ENCODE measurements around the gene FAM131B.
"Not testable (repeated sequence)": the region's sequence is repeated elsewhere in the genome, so short reads cannot be mapped to it uniquely, and the experiment has no call there.

FAM131B gene

DNA sequence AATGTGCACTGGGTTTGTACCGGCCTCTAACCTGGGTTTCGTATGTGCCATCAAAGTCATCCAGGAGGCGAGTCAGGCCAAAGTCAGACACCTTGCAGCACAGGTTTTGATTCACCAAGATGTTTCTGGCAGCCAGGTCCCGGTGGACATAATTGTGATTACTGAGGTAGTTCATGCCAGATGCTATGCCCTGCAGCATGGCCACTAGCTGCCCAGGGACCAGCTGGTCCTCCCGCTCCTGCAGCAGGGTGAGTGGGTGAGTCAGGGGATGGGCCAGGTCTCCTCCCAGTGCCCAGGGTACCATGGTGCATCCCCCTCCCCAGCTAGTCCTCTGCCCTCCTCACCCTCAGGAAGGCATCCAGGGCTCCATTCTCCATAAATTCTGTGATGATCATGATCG lies 32.3 kb upstream of the FAM131B start:
- no peak for DNase-seq

DNA sequence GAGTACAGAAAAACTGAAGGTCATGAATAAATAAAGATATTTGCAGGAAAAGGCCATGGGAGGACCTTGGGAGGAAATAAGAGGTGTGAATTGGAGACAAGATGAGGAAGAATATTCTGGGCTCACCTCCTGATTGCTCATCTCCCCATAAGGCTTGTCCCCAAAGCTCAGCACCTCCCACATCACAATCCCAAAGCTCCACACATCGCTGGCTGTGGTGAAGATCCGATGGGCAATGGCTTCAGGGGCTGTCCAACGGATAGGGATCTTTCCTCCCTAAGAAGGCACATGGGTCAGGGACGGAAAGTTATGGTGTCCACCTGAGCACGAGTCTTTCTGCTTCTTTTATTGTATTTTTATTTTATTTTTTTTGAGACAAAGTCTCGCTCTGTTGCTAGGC lies 31.6 kb upstream of the FAM131B start:
- DNase-seq: no peak

- peak; percentile 25 for DNase-seq
Observed at GRCh38 chr7:143393267-143394041, 30.9 kb upstream of the FAM131B start.

DNA sequence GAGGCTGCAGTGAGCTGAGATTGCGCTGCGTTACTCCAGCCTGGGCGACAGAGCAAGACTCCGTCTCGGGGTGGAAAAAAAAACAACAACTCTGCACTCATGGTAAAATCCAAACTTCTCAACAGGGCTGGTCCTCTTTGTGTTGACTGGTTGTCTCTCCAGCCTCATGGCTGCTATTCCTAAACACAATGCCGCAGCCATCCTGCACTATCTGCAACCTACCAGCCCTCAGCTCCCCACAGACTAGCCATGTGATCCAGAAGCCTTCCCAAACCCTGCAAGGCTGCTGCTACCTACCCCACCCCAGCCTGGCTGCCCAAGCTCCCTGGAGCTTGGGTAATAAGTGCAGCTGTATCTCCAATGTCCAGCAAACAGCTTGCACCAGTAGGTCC lies 30.4 kb upstream of the FAM131B start:
- DNase-seq: peak; percentile 12

GRCh38 chr7:143392427-143392826 lies 29.9 kb upstream of the FAM131B start:
- DNase-seq: not testable (repeated sequence)

- DNase-seq: peak; percentile 80
Observed at GRCh38 chr7:143391462-143392404, 29.2 kb upstream of the FAM131B start.

GRCh38 chr7:143390773-143391317 lies 28.3 kb upstream of the FAM131B start:
- DNase-seq: no peak

GRCh38 chr7:143390104-143390772 lies 27.7 kb upstream of the FAM131B start:
- no peak for DNase-seq

- DNase-seq: peak; percentile 19
Observed at GRCh38 chr7:143389316-143390103, 27.0 kb upstream of the FAM131B start.

GRCh38 chr7:143388491-143389101 lies 26.1 kb upstream of the FAM131B start:
- DNase-seq: no peak

DNA sequence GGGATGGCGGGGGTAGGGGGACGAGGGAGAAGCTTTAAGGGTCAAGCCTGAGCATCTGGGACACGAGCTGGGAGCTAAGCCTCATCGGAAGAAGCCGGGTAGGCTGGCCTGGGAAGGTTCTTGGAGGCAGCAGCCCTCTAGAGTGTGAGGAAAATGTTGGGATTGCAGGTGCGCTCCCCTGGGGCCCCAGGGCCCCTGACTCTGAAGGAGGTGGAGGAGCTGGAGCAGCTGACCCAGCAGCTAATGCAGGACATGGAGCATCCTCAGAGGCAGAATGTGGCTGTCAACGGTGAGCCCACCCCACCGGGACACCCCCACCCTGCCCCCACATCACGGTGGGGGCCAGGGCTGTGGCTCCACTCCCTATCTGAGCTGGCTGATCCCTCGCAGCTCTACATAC lies 25.5 kb upstream of the FAM131B start:
- DNase-seq: no peak

- no peak for DNase-seq
Observed at GRCh38 chr7:143387156-143387975, 24.9 kb upstream of the FAM131B start.

DNA sequence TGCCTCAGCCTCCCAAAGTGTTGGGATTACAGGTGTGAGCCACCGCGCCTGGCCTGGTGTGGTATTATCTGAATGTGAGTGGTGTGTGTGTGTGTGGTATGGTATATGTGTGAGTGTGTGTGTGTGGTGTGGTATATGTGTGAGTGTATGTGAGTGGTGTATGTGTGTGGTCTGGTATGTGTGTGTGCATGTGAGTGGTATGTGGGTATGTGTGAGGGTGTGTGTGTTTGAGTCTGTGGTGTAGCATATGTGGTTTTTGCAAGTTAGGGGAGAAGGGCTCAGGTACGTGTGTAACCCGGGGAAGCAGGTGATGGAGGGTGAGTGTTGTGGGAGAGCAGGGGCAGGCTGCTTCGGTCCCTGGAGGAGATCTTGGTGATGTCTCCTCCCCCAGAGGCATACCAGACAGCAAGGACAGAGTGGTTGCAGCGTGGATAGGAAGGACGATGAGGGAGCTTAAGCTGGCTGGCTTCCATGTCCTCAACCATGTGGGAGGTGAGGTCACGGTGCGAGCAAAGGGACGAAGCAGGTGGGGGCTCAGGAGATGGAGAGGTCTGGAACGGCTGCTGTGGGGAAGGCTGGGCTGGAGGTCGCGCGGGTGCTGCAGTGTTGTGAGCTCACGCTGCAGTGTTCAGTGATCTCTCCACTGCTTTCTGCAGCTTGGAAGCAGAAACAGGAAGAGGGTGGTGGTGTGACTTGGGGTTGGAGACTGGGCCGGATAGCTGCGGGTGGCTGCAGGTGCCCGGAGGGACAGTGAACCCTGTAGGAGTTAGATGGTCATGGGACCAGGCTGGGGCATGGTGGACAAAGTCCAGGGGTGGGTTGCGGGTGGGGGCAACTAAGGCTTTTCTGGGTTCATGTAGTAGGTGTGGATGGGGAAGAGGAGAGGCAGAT lies 23.6 kb upstream of the FAM131B start:
- peak; percentile 18 for DNase-seq

GRCh38 chr7:143384661-143385631 lies 22.4 kb upstream of the FAM131B start:
- DNase-seq: peak; percentile 25

- peak; percentile 76 for DNase-seq
Observed at GRCh38 chr7:143384148-143384547, 21.6 kb upstream of the FAM131B start.

DNA sequence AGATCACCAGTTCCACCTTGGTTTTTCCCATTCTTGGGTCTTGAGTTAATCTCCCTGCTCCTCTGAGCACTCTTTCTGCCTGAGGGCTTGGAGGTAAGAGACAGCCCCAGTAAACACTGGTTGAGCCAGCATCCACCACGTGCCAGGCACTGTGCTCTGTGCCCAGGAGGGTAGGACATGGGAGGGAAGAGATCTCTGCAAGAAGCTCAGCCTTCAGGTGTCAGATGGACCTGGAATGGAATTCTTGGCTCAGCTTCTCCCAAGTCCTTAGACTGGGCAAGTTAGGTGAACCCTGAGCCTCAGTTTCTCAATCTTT lies 21.1 kb upstream of the FAM131B start:
- peak; percentile 38 for DNase-seq

DNA sequence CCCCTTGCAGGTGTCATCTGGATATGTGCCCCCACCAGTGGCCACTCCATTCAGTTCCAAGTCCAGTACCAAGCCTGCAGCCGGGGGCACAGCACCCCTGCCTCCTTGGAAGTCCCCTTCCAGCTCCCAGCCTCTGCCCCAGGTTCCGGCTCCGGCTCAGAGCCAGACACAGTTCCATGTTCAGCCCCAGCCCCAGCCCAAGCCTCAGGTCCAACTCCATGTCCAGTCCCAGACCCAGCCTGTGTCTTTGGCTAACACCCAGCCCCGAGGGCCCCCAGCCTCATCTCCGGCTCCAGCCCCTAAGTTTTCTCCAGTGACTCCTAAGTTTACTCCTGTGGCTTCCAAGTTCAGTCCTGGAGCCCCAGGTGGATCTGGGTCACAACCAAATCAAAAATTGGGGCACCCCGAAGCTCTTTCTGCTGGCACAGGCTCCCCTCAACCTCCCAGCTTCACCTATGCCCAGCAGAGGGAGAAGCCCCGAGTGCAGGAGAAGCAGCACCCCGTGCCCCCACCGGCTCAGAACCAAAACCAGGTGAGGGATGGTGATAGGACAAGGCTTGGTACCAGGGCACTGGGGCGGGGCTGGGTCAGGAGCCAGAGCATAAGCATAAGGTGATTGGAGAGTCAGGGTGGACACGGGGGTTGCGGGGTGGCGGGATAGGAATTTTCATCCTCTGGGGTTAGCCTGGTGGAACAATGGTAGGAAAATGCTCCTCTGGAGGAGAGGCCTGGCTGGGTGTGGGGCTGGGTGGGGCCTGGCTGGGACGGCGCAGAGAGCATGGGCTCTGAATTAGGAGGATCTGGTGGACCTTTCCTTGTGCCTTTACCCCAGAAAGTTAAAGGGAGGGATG lies 20.5 kb upstream of the FAM131B start:
- DNase-seq: peak; percentile 12
